Gastrocnemius medialis (tissue), 4 donors: ENCODE results near the gene GRHL3. TPM values are rescaled to one million over a fixed set of nuclear protein-coding genes. Genes with fewer than 3 reads are reported as not detected.

ENCODE experiments used
- ATAC-seq, 2 donors: fragments of 150-250 bp; one replicate each; pipeline ENCODE4 v1.9.1; 2016
- DNase-seq, 2 donors: peaks; one replicate each; pipeline ENCODE4 v3.0.0-alpha.2; 2019
- H3K27ac ChIP-seq, 4 donors: fragments of 200-600 bp; sonication (generic); 1 replicate in 1 of 4; 2 replicates in 3 of 4; pipeline ENCODE4 v1.5.1; 2016 to 2018; ENCODE audit warnings: mild to moderate bottlenecking in 2 of 4, moderate library complexity in 1 of 4
- H3K27me3 ChIP-seq, 3 donors: fragments of 200-600 bp; sonication (generic) in 2 of 3; 1 replicate in 1 of 3; 2 replicates in 2 of 3; pipeline versions ENCODE4 v1.5.1 to v1.6.0; 2016 to 2019; ENCODE audit warnings: mild to moderate bottlenecking in 1 of 3, moderate library complexity in 1 of 3
- H3K36me3 ChIP-seq, 2 donors: fragments of 200-600 bp; sonication (generic) in 1 of 2; one replicate each; pipeline ENCODE4 v1.5.1; 2017 to 2018
- H3K4me1 ChIP-seq, 2 donors: fragments of 200-600 bp; sonication (generic) in 1 of 2; one replicate each; pipeline ENCODE4 v1.5.1; 2016 to 2017; ENCODE audit warnings: mild to moderate bottlenecking in 2 of 2
- H3K4me3 ChIP-seq, 4 donors: fragments of 200-600 bp; sonication (generic) in 3 of 4; 1 replicate in 1 of 4; 2 replicates in 3 of 4; pipeline ENCODE4 v1.5.1; 2016 to 2019; ENCODE audit warnings: mild to moderate bottlenecking in 2 of 4
- H3K9me3 ChIP-seq, 3 donors: fragments of 200-600 bp; sonication (generic) in 2 of 3; 1 replicate in 1 of 3; 2 replicates in 2 of 3; pipeline ENCODE4 v1.5.1; 2016 to 2019
- POLR2A ChIP-seq, 2 donors: fragments of 450-650 bp; IDR thresholded peaks; one replicate each; pipeline ENCODE4 v1.6.1; 2017; ENCODE audit warnings: antibody characterized with exemption in 2 of 2, mild to moderate bottlenecking in 2 of 2, moderate library complexity in 2 of 2
- in situ Hi-C, 4 donors: fragments of 200-750 bp; cut with MboI; loops; one replicate each; pipeline versions ENCODE4 v1.15.0 to v1.8.0; 2017; ENCODE audit warnings: low sequenced_read_pairs in 4 of 4
- intact Hi-C: fragments of 100-400 bp; cut with DNase I; formaldehyde crosslinking; loops from one replicate; pipeline ENCODE4 v1.15.1; 2023; ENCODE audit warnings: low total_unique reads
- total RNA-seq, 4 donors: library from RNA; depleted of rRNA; stranded (reverse); fragments of >200 nt; gene quantifications; one replicate each; pipeline versions ENCODE4 v1.1.0 to v1.2.3, GENCODE V29; 2016
- TF ChIP-seq, protein P1 (sequence below), 5 experiments: fragments of 450-650 bp in 3 of 5; fragments of 200-600 bp in 2 of 5; sonication (generic) in 2 of 5; IDR thresholded peaks in 4 of 5; conservative IDR thresholded peaks in 1 of 5; 1 replicate in 4 of 5; 2 replicates in 1 of 5; pipeline ENCODE4 v1.5.1; 2016 to 2019; ENCODE audit warnings: antibody characterized with exemption in 5 of 5, mild to moderate bottlenecking in 3 of 5, moderate library complexity in 3 of 5

GRHL3 gene
- total RNA-seq, 4 donors from 2014 or later, result not detected

DNA sequence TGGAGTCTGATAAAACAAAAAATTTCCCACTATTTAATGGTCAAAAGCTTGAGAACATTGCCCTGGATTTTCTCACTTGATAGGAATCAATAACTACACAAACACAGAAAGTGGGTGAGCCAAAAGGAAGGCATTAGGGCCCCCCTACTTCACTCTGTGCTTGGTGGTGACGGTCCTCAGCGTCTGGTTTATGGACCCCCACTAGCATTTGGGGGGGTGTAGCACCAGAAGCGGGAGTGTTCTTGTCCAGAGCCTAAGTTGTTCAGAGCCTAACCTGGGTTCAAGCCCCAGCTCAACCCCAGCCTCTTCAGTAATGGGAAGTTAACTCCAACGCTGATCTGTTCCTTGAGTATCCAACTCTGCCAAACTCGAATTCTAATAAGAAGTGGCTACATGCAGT is 61.4 kb downstream of the GRHL3 start:
- Histone ChIP-seq H3K27me3 (no peaks in the 10 kb centered on the region), H3K4me3 (no peak overlapping the region), H3K27ac (no peak overlapping the region), H3K9me3 (no peaks in the 10 kb centered on the region), H3K4me1 (no peaks in the 10 kb centered on the region), H3K36me3 (no peaks in the 10 kb centered on the region)
- intact Hi-C loops (no loop called here), in situ Hi-C loops (loop anchor here in 1 of 4 donors (25.0 kb wide), 1 partner anchor 318 kb away; no protein-coding TSS in a partner anchor)
- ATAC-seq (no peak), DNase-seq (no peak)
- no peak for TF ChIP-seq POLR2A (IDR thresholded peaks at IDR 0.05)
- TF ChIP-seq, protein P1, sequence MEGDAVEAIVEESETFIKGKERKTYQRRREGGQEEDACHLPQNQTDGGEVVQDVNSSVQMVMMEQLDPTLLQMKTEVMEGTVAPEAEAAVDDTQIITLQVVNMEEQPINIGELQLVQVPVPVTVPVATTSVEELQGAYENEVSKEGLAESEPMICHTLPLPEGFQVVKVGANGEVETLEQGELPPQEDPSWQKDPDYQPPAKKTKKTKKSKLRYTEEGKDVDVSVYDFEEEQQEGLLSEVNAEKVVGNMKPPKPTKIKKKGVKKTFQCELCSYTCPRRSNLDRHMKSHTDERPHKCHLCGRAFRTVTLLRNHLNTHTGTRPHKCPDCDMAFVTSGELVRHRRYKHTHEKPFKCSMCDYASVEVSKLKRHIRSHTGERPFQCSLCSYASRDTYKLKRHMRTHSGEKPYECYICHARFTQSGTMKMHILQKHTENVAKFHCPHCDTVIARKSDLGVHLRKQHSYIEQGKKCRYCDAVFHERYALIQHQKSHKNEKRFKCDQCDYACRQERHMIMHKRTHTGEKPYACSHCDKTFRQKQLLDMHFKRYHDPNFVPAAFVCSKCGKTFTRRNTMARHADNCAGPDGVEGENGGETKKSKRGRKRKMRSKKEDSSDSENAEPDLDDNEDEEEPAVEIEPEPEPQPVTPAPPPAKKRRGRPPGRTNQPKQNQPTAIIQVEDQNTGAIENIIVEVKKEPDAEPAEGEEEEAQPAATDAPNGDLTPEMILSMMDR (IDR thresholded peaks at IDR 0.05 in 4 of 5, conservative IDR thresholded peaks at IDR 0.05 in 1 of 5), result no peak

DNA sequence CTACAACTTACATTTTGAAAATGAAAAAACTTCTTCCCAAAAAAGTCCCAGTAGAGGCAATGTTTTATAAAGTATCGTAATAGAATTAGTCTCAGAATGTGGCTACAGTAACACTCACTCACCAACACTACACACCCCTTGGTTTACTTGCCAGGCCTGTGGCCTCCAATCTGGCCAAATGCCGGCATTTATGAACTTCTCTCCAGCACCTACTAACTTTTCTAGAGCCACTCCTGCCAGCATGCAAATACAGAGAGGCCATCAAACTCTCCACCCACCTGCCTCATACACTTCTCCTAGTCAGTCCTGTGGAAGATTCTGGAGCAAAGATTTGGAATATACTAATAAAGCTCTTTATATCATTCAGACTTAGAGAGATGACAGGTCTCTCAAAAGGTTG is 62.1 kb downstream of the GRHL3 start:
- DNase-seq (no peak), ATAC-seq (no peak)
- H3K27me3 ChIP-seq, result no peaks in the 10 kb centered on the region
- in situ Hi-C loops (loop anchor here in 1 of 4 donors (25.0 kb wide), 1 partner anchor 319 kb away; no protein-coding TSS in a partner anchor), intact Hi-C loops (no loop called here)
- no peak for TF ChIP-seq POLR2A (IDR thresholded peaks at IDR 0.05)
- H3K27ac ChIP-seq, result no peak overlapping the region
- no peaks in the 10 kb centered on the region for H3K36me3 ChIP-seq
- H3K4me1 ChIP-seq, result no peaks in the 10 kb centered on the region
- no peak overlapping the region for H3K4me3 ChIP-seq
- H3K9me3 ChIP-seq, result no peaks in the 10 kb centered on the region

DNA sequence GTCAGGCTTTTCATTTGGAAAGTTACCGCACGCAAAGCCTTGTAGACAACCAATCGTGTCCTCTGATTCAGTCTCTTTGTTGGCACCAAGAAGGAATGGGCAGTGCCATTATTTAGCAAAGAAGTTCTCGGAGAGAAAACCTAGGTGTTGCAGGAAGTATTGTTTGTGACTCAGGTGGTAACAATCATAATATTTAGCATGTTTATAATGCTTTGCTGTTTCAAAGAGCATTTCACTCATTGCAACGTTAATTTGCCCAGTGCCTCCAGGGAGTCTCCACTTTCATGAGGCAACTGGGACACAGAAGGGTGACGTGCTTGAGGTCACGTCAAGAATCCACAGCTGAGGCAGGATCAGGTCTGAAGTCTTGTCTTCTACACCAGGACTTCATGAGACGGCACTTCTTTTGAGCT is 63.0 kb downstream of the GRHL3 start:
- intact Hi-C loops, result no loop called here
- Histone ChIP-seq H3K36me3 (no peaks in the 10 kb centered on the region), H3K9me3 (no peaks in the 10 kb centered on the region), H3K4me3 (no peak overlapping the region), H3K4me1 (no peaks in the 10 kb centered on the region), H3K27ac (no peak overlapping the region), H3K27me3 (no peaks in the 10 kb centered on the region)
- DNase-seq, result no peak
- in situ Hi-C loops, result loop anchor here in 1 of 4 donors (25.0 kb wide), 1 partner anchor 320 kb away; no protein-coding TSS in a partner anchor
- no peak for ATAC-seq
- no peak for TF ChIP-seq POLR2A (IDR thresholded peaks at IDR 0.05)
- TF ChIP-seq, protein P1 (IDR thresholded peaks at IDR 0.05 in 4 of 5, conservative IDR thresholded peaks at IDR 0.05 in 1 of 5), result no peak

DNA sequence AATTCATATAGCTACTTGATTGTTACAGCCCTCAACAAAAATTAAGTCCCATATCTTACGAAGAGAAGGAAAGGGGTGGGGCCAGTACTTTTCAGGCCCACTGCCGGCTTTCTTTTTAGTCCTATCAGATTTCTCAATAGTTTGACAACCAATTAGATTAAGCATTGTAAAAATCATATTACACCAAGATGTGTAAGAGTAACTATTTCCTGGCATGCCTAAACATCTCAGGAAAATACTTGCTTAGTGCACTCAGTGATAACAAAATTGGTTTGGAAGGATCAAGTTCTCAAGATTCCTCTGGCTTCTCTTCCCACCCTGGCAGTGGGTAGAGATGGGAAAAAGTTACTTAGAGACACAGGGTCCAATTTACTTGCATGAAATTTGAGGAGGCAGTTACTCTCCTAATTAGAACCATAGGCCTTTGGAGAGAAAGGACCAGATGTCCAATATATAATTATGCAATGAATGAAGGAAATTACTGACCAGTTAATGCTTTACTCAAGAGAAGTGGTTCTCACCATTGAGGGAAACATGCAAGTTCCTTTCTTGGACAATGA is 64.3 kb downstream of the GRHL3 start:
- intact Hi-C loops, result no loop called here
- Histone ChIP-seq H3K36me3 (no peaks in the 10 kb centered on the region), H3K27me3 (no peaks in the 10 kb centered on the region), H3K9me3 (no peaks in the 10 kb centered on the region), H3K4me1 (no peaks in the 10 kb centered on the region), H3K27ac (no peak overlapping the region), H3K4me3 (no peak overlapping the region)
- in situ Hi-C loops, result loop anchor here in 1 of 4 donors (25.0 kb wide), 1 partner anchor 321 kb away; no protein-coding TSS in a partner anchor
- no peak for ATAC-seq
- no peak for DNase-seq
- TF ChIP-seq POLR2A (IDR thresholded peaks at IDR 0.05), result no peak
- TF ChIP-seq, protein P1 (IDR thresholded peaks at IDR 0.05 in 4 of 5, conservative IDR thresholded peaks at IDR 0.05 in 1 of 5), result no peak

DNA sequence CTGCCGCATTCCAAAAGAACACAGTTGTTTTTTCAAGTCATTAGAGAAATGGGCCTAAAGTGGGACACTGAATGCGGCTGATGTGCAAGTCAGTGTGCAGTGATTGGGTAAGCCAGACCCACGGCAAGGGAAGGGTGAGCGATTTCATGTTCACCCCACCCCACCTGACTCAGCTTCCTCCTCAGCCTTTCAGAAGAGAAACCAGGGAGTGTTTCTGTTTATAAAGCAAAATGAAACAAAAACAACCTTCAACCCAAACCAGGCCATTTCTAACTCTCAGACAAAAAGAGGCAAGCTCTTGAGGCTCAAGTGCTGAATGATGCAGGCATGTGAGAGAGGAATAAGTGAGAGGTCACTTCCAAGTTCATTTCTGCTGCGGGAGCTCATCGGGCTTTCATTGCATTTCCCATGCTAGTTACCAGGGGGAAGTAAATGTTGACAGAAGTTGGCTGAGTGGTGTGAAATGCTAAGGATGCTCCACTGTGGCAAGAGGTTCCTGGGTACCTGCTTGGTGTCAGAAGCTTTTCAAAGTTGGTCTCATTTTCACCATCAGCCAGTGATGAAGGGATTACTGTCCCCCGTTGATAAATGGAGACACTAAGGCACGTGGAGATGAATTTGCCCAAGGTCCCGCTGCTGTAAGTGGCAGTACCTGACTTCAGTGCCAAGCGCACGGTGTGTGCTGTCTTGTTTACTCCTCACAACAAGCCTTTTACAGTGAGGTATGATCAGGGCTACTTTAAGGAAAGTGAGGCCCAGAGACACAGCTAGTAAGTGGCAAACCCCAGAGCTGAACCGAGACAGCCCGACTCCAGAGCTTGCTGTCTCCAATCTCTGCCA is 65.3 kb downstream of the GRHL3 start:
- H3K27ac ChIP-seq, result no peak overlapping the region
- H3K27me3 ChIP-seq, result no peaks in the 10 kb centered on the region
- DNase-seq (no peak), ATAC-seq (no peak)
- H3K9me3 ChIP-seq, result no peaks in the 10 kb centered on the region
- no peaks in the 10 kb centered on the region for H3K36me3 ChIP-seq
- H3K4me1 ChIP-seq, result no peaks in the 10 kb centered on the region
- intact Hi-C loops (no loop called here), in situ Hi-C loops (loop anchor here in 1 of 4 donors (25.0 kb wide), 1 partner anchor 322 kb away; no protein-coding TSS in a partner anchor)
- TF ChIP-seq, protein P1 (IDR thresholded peaks at IDR 0.05 in 4 of 5, conservative IDR thresholded peaks at IDR 0.05 in 1 of 5), result no peak
- no peak for TF ChIP-seq POLR2A (IDR thresholded peaks at IDR 0.05)
- no peak overlapping the region for H3K4me3 ChIP-seq
